Glomerular visceral epithelial cell (primary cell): ENCODE measurements around the gene GINM1.

Source experiments
- DNase-seq: peaks from one replicate; pipeline ENCODE4 v3.0.0-alpha.2; 2016; ENCODE audit errors: extremely low spot score

GINM1 gene

GRCh38 chr6:149593408-149593807 is 27.2 kb downstream of the GINM1 start:
- no peak for DNase-seq

GRCh38 chr6:149600508-149600907 is 34.3 kb downstream of the GINM1 start:
- DNase-seq, result no peak

- DNase-seq, result no peak
Measured at GRCh38 chr6:149608381-149608982, 42.3 kb downstream of the GINM1 start.

GRCh38 chr6:149614337-149614736 is 48.2 kb downstream of the GINM1 start:
- no peak for DNase-seq

GRCh38 chr6:149615805-149616204 is 49.6 kb downstream of the GINM1 start:
- no peak for DNase-seq

GRCh38 chr6:149627672-149628071 is 61.5 kb downstream of the GINM1 start:
- DNase-seq, result no peak

GRCh38 chr6:149628875-149629510 is 62.8 kb downstream of the GINM1 start:
- DNase-seq, result no peak

- DNase-seq, result no peak
Measured at GRCh38 chr6:149634315-149634714, 68.1 kb downstream of the GINM1 start.

GRCh38 chr6:149636124-149636523 is 69.9 kb downstream of the GINM1 start:
- DNase-seq, result peak; percentile 49
